ENCODE measurements around the gene MPL. TPM values are rescaled to one million over a fixed set of nuclear protein-coding genes. Genes with fewer than 3 reads are reported as not detected.

The MPL gene
- total and polyA plus RNA-seq, 10 of the 15 experiments (the other 5 are each of a cell fraction or from before 2014, with no cell fraction given), result not detected

- TF ChIP-seq CEBPZ (IDR thresholded peaks at IDR 0.05; ENCODE audit: low read depth, low read length), result no peak
- no peak for TF ChIP-seq KDM1A (IDR thresholded peaks at IDR 0.05; ENCODE audit: borderline replicate concordance)
These were observed 40.2 kb downstream of the MPL start (continued) for GRCh38 chr1:43377831-43378230.

- intact Hi-C loops (cut with micrococcal nuclease; ENCODE audit: unreplicated experiment), result no loop called here
- no TSS peak for BruUV-seq (replicated peaks)
- 96% methylated on average over 1 of the region's 1 CpG for WGBS (ENCODE audit: insufficient coverage, insufficient replicate concordance, low lambda C conversion rate, missing lambda C conversion rate)
- FAIRE-seq (no peak), DNase-seq (ENCODE audit: low read depth, low spot score) (no peak), ATAC-seq (no peak)
- Histone ChIP-seq H3K79me2 (ENCODE audit: control insufficient read depth, insufficient read depth, low read length) (no peaks in the 10 kb centered on the region), H3K4me3 (no peak overlapping the region), H3K27ac (ENCODE audit: control insufficient read depth, insufficient read depth) (no peak overlapping the region), H3K9me3 (replicated peaks; ENCODE audit: control insufficient read depth, insufficient read depth, low read length) (no peaks in the 10 kb centered on the region), H3K36me3 (ENCODE audit: control insufficient read depth in 2 of 2, insufficient read depth in 2 of 2, low read length in 1 of 2) (peaks cover 5 to 11% of the 10 kb centered on the region in 2 experiments), H2AFZ (ENCODE audit: control insufficient read depth, low read depth, low read length) (no peak overlapping the region), H4K20me1 (ENCODE audit: control insufficient read depth, insufficient read depth) (no peaks in the 10 kb centered on the region), H3K27me3 (replicated peaks in 1 of 2; ENCODE audit: control insufficient read depth in 2 of 2, insufficient read depth in 2 of 2, low read length in 1 of 2) (no peaks in the 10 kb centered on the region), H3K4me2 (ENCODE audit: control insufficient read depth, insufficient read depth) (no peak overlapping the region), H3K4me1 (ENCODE audit: control insufficient read depth, insufficient read depth, low read length) (no peaks in the 10 kb centered on the region; the same call in 1 of the 2 replicates), H3K9ac (ENCODE audit: control insufficient read depth, insufficient read depth, low read length) (no peak overlapping the region)
- ChIA-PET POLR2A (no interaction called here), RAD21 (ENCODE audit: unreplicated experiment) (no interaction called here), CTCF (interaction anchor here (1.7 kb wide), 1 partner anchor 10 kb away, joined by 3 read pairs; the partner anchor contains the start of genes MED8 and SZT2), SMC1A (ENCODE audit: uncharacterized antibody, unreplicated experiment) (interaction anchor here (0.6 kb wide), 1 partner anchor 11 kb away, joined by 3 read pairs; no protein-coding TSS in a partner anchor)
- in situ Hi-C loops (cut with MboI), result no loop called here
- TF ChIP-seq MLLT1 (IDR thresholded peaks at IDR 0.05) (no peak), TAF1 (IDR thresholded peaks at IDR 0.05; ENCODE audit: borderline replicate concordance, low read depth, low read length) (no peak), FOXM1 (IDR thresholded peaks at IDR 0.05; ENCODE audit: low read depth, low read length) (no peak), RELA (IDR thresholded peaks at IDR 0.05; ENCODE audit: borderline replicate concordance, partially characterized antibody) (no peak), GATAD2B (conservative IDR thresholded peaks at IDR 0.05; ENCODE audit: low read depth) (no peak), ZNF687 (IDR thresholded peaks at IDR 0.05) (no peak), JUNB (IDR thresholded peaks at IDR 0.05) (no peak), CBX3 (IDR thresholded peaks at IDR 0.05; ENCODE audit: borderline replicate concordance, low read depth) (no peak), SUZ12 (IDR thresholded peaks at IDR 0.05; ENCODE audit: unreplicated experiment) (no peak), CBX5 (IDR thresholded peaks at IDR 0.05; ENCODE audit: low read depth) (no peak)
These were observed 41.9 kb downstream of the MPL start for GRCh38 chr1:43379476-43379875.

Measured in GM12878 (cell line).